GM18870 (cell line): ENCODE measurements around the gene OPCML.

Experiments
- ATAC-seq: cut with Tn5 transposase; IDR thresholded peaks from one replicate; pipeline ENCODE4 v1.9.1; 2021; ENCODE audit warnings: moderate library complexity; ENCODE audit not compliant: unreplicated experiment

OPCML gene

GRCh38 chr11:133503776-133504175 lies 28.5 kb downstream of the OPCML start:
- no peak for ATAC-seq

- ATAC-seq: no peak
Measured at GRCh38 chr11:133503236-133503635, 29.1 kb downstream of the OPCML start.

- ATAC-seq: no peak
Measured at GRCh38 chr11:133501643-133502539, 30.4 kb downstream of the OPCML start.

- ATAC-seq: no peak
Measured at GRCh38 chr11:133500936-133501335, 31.4 kb downstream of the OPCML start.

- ATAC-seq: no peak
Measured at GRCh38 chr11:133500435-133500834, 31.9 kb downstream of the OPCML start.

- no peak for ATAC-seq
Measured at GRCh38 chr11:133498969-133499368, 33.3 kb downstream of the OPCML start.

- ATAC-seq: no peak
Measured at GRCh38 chr11:133497477-133498140, 34.7 kb downstream of the OPCML start.

- ATAC-seq: no peak
Measured at GRCh38 chr11:133492895-133493294, 39.4 kb downstream of the OPCML start.

- no peak for ATAC-seq
Measured at GRCh38 chr11:133491680-133492383, 40.5 kb downstream of the OPCML start.

- ATAC-seq: no peak
Measured at GRCh38 chr11:133480722-133481121, 51.6 kb downstream of the OPCML start.

- ATAC-seq: no peak
Measured at GRCh38 chr11:133479209-133479608, 53.1 kb downstream of the OPCML start.

- no peak for ATAC-seq
Measured at GRCh38 chr11:133477251-133477625, 55.1 kb downstream of the OPCML start.

- no peak for ATAC-seq
Measured at GRCh38 chr11:133476570-133477250, 55.6 kb downstream of the OPCML start.

GRCh38 chr11:133474461-133474860 lies 57.8 kb downstream of the OPCML start:
- ATAC-seq: no peak

GRCh38 chr11:133467686-133468085 lies 64.6 kb downstream of the OPCML start:
- no peak for ATAC-seq

GRCh38 chr11:133443206-133443747 lies 89.0 kb downstream of the OPCML start:
- no peak for ATAC-seq

- ATAC-seq: no peak
Measured at GRCh38 chr11:133441964-133442660, 90.2 kb downstream of the OPCML start.

GRCh38 chr11:133425992-133426391 lies 106.3 kb downstream of the OPCML start:
- ATAC-seq: no peak

- ATAC-seq: no peak
Measured at GRCh38 chr11:133425245-133425644, 107.1 kb downstream of the OPCML start.

GRCh38 chr11:133418218-133418617 lies 114.1 kb downstream of the OPCML start:
- no peak for ATAC-seq
